HCT116 (cell line): ENCODE measurements around the gene SORL1-AS1.

ENCODE experiments used
- ATAC-seq: fragments of 200-7000 bp; cut with Tn5 transposase; 2 replicates; pipeline ENCODE4 v1.9.1; 2020; ENCODE audit warnings: mild to moderate bottlenecking, moderate library complexity
- BruUV-seq: library from RNA; stranded (reverse); fragments of 400-500 nt; replicated peaks from 2 replicates; lab custom pipeline; 2021; lab: Mats Ljungman, UMichigan
- CTCF ChIA-PET: fragments of 300-600 bp; sonication (Branson Sonifier 250); formaldehyde crosslinking; loops from one replicate; lab custom pipeline; 2021; ENCODE audit warnings: antibody characterized with exemption; lab: Charles Lee
- POLR2A ChIA-PET: fragments of 300-600, 350-600 bp; sonication (Branson Sonifier 250); formaldehyde crosslinking; loops from one replicate; lab custom pipeline; 2021; ENCODE audit warnings: antibody characterized with exemption; lab: Charles Lee
- RAD21 ChIA-PET, 2 experiments: fragments of 300-600 bp; sonication (Branson Sonifier 250); formaldehyde crosslinking; loops; one replicate each; lab custom pipeline; 2023; ENCODE audit warnings: low total read pairs in 2 of 2; ENCODE audit not compliant: uncharacterized antibody in 2 of 2, unreplicated experiment in 2 of 2, low non-redundant PET in 1 of 2; lab: Charles Lee
- DNase-seq: peaks from one replicate; pipeline ENCODE4 v3.0.0-alpha.2; 2010; ENCODE audit warnings: low read depth, low spot score
- H2AFZ ChIP-seq: fragments of 200-600 bp; shearing (Covaris generic), sonication (generic); 2 replicates; pipeline ENCODE4 v1.6.1; 2017; ENCODE audit warnings: low read depth, mixed run types, mixed read lengths, antibody characterized with exemption, low read length; ENCODE audit not compliant: poor library complexity, severe bottlenecking
- H3K27ac ChIP-seq: 2 replicates; pipeline ENCODE4 v1.5.1; 2012; ENCODE audit warnings: low read depth, low read length
- H3K27me3 ChIP-seq: fragments of 200-600 bp; sonication (generic); 2 replicates; pipeline ENCODE4 v1.6.1; 2016; ENCODE audit warnings: mixed run types, low read length, mixed read lengths; ENCODE audit not compliant: insufficient read depth
- H3K36me3 ChIP-seq, 2 experiments: fragments of 200-500 bp in 1 of 2; fragments of 200-600 bp in 1 of 2; sonication (Bioruptor generic) in 1 of 2; sonication (generic) in 1 of 2; 2 replicates each; pipeline versions ENCODE4 v1.5.1 to v1.6.1; 2014 to 2016; ENCODE audit warnings: low read length in 2 of 2, inconsistent platforms in 1 of 2, mixed read lengths in 1 of 2, mixed run types in 1 of 2; ENCODE audit not compliant: insufficient read depth in 2 of 2, control insufficient read depth in 1 of 2
- H3K4me1 ChIP-seq, 2 experiments: fragments of 200-600 bp in 1 of 2; sonication (generic) in 1 of 2; 2 replicates each; pipeline versions ENCODE4 v1.5.1 to v1.6.1; 2012 to 2017; ENCODE audit warnings: low read length in 2 of 2, inconsistent platforms in 1 of 2, mild to moderate bottlenecking in 1 of 2, mixed read lengths in 1 of 2, mixed run types in 1 of 2, moderate library complexity in 1 of 2; ENCODE audit not compliant: insufficient read depth in 2 of 2, control insufficient read depth in 1 of 2
- H3K4me2 ChIP-seq: fragments of 200-600 bp; sonication (generic); 2 replicates; pipeline ENCODE4 v1.6.1; 2017; ENCODE audit warnings: mixed run types, low read length, mixed read lengths
- H3K4me3 ChIP-seq, 2 experiments: fragments of 200-600 bp in 1 of 2; sonication (generic) in 1 of 2; replicated peaks in 1 of 2; 2 replicates each; pipeline ENCODE4 v1.5.1; 2011 to 2016; ENCODE audit warnings: low read length in 2 of 2, control low read depth in 1 of 2, low read depth in 1 of 2, mild to moderate bottlenecking in 1 of 2, mixed read lengths in 1 of 2, mixed run types in 1 of 2
- H3K79me2 ChIP-seq: fragments of 200-600 bp; sonication (generic); 2 replicates; pipeline ENCODE4 v1.6.1; 2017; ENCODE audit warnings: mild to moderate bottlenecking, mixed run types, low read length, moderate library complexity, mixed read lengths; ENCODE audit not compliant: insufficient read depth
- H3K9ac ChIP-seq: fragments of 200-600 bp; sonication (generic); 2 replicates; pipeline ENCODE4 v1.6.1; 2016; ENCODE audit warnings: low read length, mixed read lengths
- H3K9me2 ChIP-seq: fragments of 200-600 bp; sonication (generic), shearing (Covaris generic); 2 replicates; pipeline ENCODE4 v1.6.1; 2017; ENCODE audit warnings: mixed run types, mild to moderate bottlenecking, moderate library complexity; ENCODE audit not compliant: insufficient read depth
- H3K9me3 ChIP-seq, 2 experiments: fragments of 200-500 bp in 1 of 2; fragments of 200-600 bp in 1 of 2; sonication (Bioruptor generic) in 1 of 2; sonication (generic) in 1 of 2; 2 replicates each; pipeline ENCODE4 v1.6.1; 2014 to 2017; ENCODE audit warnings: low read length in 2 of 2, mixed read lengths in 2 of 2, inconsistent platforms in 1 of 2, low read depth in 1 of 2, mild to moderate bottlenecking in 1 of 2, mixed run types in 1 of 2, moderate library complexity in 1 of 2; ENCODE audit not compliant: control insufficient read depth in 1 of 2, insufficient read depth in 1 of 2
- H4K20me1 ChIP-seq: fragments of 200-600 bp; sonication (generic), shearing (Covaris generic); 2 replicates; pipeline ENCODE4 v1.6.1; 2017; ENCODE audit warnings: mixed run types, mild to moderate bottlenecking, moderate library complexity; ENCODE audit not compliant: insufficient read depth
- ATF3 ChIP-seq: IDR thresholded peaks from 2 replicates; pipeline ENCODE4 v1.6.1; 2012
- CBX3 ChIP-seq: IDR thresholded peaks from 2 replicates; pipeline ENCODE4 v1.6.1; 2012; ENCODE audit warnings: low read depth
- CTCF ChIP-seq, 3 experiments: fragments of 200-600 bp in 1 of 3; sonication (generic) in 1 of 3; IDR thresholded peaks in 2 of 3; conservative IDR thresholded peaks in 1 of 3; 2 replicates each; pipeline ENCODE4 v1.5.1; 2012 to 2017; ENCODE audit warnings: low read depth in 2 of 3, low read length in 2 of 3, antibody characterized with exemption in 1 of 3, borderline replicate concordance in 1 of 3, control low read depth in 1 of 3, mild to moderate bottlenecking in 1 of 3, mixed read lengths in 1 of 3, mixed run types in 1 of 3, moderate library complexity in 1 of 3; ENCODE audit not compliant: insufficient read depth in 1 of 3
- EGR1 ChIP-seq: IDR thresholded peaks from 2 replicates; pipeline ENCODE4 v1.6.1; 2012; ENCODE audit warnings: low read depth
- JUND ChIP-seq: IDR thresholded peaks from 2 replicates; pipeline ENCODE4 v1.6.1; 2012
- SIN3A ChIP-seq: IDR thresholded peaks from 2 replicates; pipeline ENCODE4 v1.6.1; 2012; ENCODE audit warnings: low read depth
- SP1 ChIP-seq: IDR thresholded peaks from 2 replicates; pipeline ENCODE4 v1.6.1; 2012; ENCODE audit warnings: low read depth
- SRF ChIP-seq: IDR thresholded peaks from 2 replicates; pipeline ENCODE4 v1.6.1; 2012; ENCODE audit warnings: low read depth
- TCF7L2 ChIP-seq: IDR thresholded peaks from 2 replicates; pipeline ENCODE4 v1.7.0; 2011; ENCODE audit warnings: borderline replicate concordance, inconsistent platforms; ENCODE audit not compliant: insufficient read depth, insufficient read length; ENCODE audit errors: extremely low read depth
- YY1 ChIP-seq: IDR thresholded peaks from 2 replicates; pipeline ENCODE4 v1.6.1; 2011; ENCODE audit warnings: low read length, low read depth, moderate library complexity, mild to moderate bottlenecking; ENCODE audit not compliant: insufficient replicate concordance; ENCODE audit errors: extremely low read depth
- ZBTB33 ChIP-seq: IDR thresholded peaks from 2 replicates; pipeline ENCODE4 v1.6.1; 2011; ENCODE audit warnings: mild to moderate bottlenecking, low read length, moderate library complexity; ENCODE audit not compliant: insufficient replicate concordance; ENCODE audit errors: extremely low read depth
- ZFX ChIP-seq: fragments of 450-650 bp; IDR thresholded peaks from 2 replicates; pipeline ENCODE4 v1.6.1; 2017
- intact Hi-C: fragments of 100-400 bp; cut with micrococcal nuclease; formaldehyde crosslinking; loops from 2 replicates; pipeline ENCODE4 v1.10.0; 2022

The SORL1-AS1 gene

GRCh38 chr11:121435551-121436511 lies 16.9 kb downstream of the SORL1-AS1 start:
- Histone ChIP-seq H3K79me2 (no peaks in the 10 kb centered on the region), H3K4me2 (no peak overlapping the region), H4K20me1 (no peaks in the 10 kb centered on the region), H3K4me1 (no peaks in the 10 kb centered on the region), H3K9me3 (no peaks in the 10 kb centered on the region), H3K9ac (no peak overlapping the region), H3K9me2 (no peaks in the 10 kb centered on the region), H2AFZ (no peak overlapping the region), H3K4me3 (no peak overlapping the region), H3K27me3 (peaks cover 22% of the 10 kb centered on the region; the same call in 1 of the 2 replicates), H3K36me3 (no peaks in the 10 kb centered on the region), H3K27ac (no peak overlapping the region)
- intact Hi-C loops = no loop called here
- BruUV-seq = no TSS peak
- DNase-seq (no peak), ATAC-seq (no peak)
- TF ChIP-seq ZBTB33 (no peak), ATF3 (no peak), SP1 (no peak)
- RAD21 ChIA-PET = no interaction called here
- CTCF ChIA-PET = no interaction called here
- POLR2A ChIA-PET = no interaction called here

- POLR2A ChIA-PET = no interaction called here
- Histone ChIP-seq H2AFZ (no peak overlapping the region), H3K9ac (no peak overlapping the region), H3K36me3 (no peaks in the 10 kb centered on the region), H3K27ac (no peak overlapping the region), H3K9me2 (no peaks in the 10 kb centered on the region), H4K20me1 (no peaks in the 10 kb centered on the region), H3K4me1 (no peaks in the 10 kb centered on the region), H3K4me3 (no peak overlapping the region), H3K9me3 (no peaks in the 10 kb centered on the region), H3K27me3 (peaks cover 22% of the 10 kb centered on the region; the same call in 1 of the 2 replicates), H3K4me2 (no peak overlapping the region), H3K79me2 (no peaks in the 10 kb centered on the region)
- DNase-seq = no peak
- intact Hi-C loops = no loop called here
- CTCF ChIA-PET = no interaction called here
- no TSS peak for BruUV-seq
- RAD21 ChIA-PET = no interaction called here
- no peak for ATAC-seq
- no peak for TF ChIP-seq ZFX
- no peak for TF ChIP-seq CBX3
- no peak for TF ChIP-seq ATF3
- no peak for TF ChIP-seq JUND
- no peak for TF ChIP-seq EGR1
- no peak for TF ChIP-seq YY1
- TF ChIP-seq SRF = no peak
- no peak for TF ChIP-seq TCF7L2
- no peak for TF ChIP-seq SIN3A
- TF ChIP-seq CTCF (IDR thresholded peaks at IDR 0.05 in 2 of 3, conservative IDR thresholded peaks at IDR 0.05 in 1 of 3; ENCODE audit: borderline replicate concordance in 1 of 3, insufficient read depth in 1 of 3, low read depth in 2 of 3, low read length in 2 of 3) = no peak
Measured at GRCh38 chr11:121435132-121435531, 17.6 kb downstream of the SORL1-AS1 start.
